ENCODE measurements around the gene ZNF562.

- no peak for TF ChIP-seq TAF1 (IDR thresholded peaks at IDR 0.05; ENCODE audit: borderline replicate concordance, insufficient read depth, low read length)
- TF ChIP-seq REST (IDR thresholded peaks at IDR 0.05; ENCODE audit: insufficient read depth in 1 of 2, low read depth in 2 of 2, low read length in 2 of 2) = no peak
These were observed 813 bp downstream of the ZNF562 start for GRCh38 chr19:9673912-9674662.
